Measurements from ENCODE around the gene DMAC1. TPM values are rescaled to one million over a fixed set of nuclear protein-coding genes. Genes with fewer than 3 reads are reported as not detected.

The DMAC1 gene
- total RNA-seq, 1 experiment from 2014 or later = 49.6 TPM

GRCh38 chr9:7794196-7794595, 5.4 kb downstream of the DMAC1 start:
- TF ChIP-seq CTCF (IDR thresholded peaks at IDR 0.05; ENCODE audit: unreplicated experiment) = no peak
- no peak for DNase-seq (ENCODE audit: unreplicated experiment)
- intact Hi-C loops (cut with micrococcal nuclease) = no loop called here
- Mint-ChIP-seq H3K36me3 (ENCODE audit: insufficient read depth, unreplicated experiment) (peaks cover 47% of the 10 kb centered on the region), H3K9me3 (ENCODE audit: unreplicated experiment) (no peaks in the 10 kb centered on the region), H3K27ac (ENCODE audit: low read depth, unreplicated experiment) (no peak overlapping the region), H3K4me1 (ENCODE audit: insufficient read depth, unreplicated experiment) (no peaks in the 10 kb centered on the region), H3K4me3 (ENCODE audit: unreplicated experiment) (no peak overlapping the region), H3K27me3 (ENCODE audit: insufficient read depth, unreplicated experiment) (no peaks in the 10 kb centered on the region)
- no TSS peak for BruUV-seq (replicated peaks)
- ChIA-PET CTCF (no interaction called here), POLR2A (no interaction called here)

DNA sequence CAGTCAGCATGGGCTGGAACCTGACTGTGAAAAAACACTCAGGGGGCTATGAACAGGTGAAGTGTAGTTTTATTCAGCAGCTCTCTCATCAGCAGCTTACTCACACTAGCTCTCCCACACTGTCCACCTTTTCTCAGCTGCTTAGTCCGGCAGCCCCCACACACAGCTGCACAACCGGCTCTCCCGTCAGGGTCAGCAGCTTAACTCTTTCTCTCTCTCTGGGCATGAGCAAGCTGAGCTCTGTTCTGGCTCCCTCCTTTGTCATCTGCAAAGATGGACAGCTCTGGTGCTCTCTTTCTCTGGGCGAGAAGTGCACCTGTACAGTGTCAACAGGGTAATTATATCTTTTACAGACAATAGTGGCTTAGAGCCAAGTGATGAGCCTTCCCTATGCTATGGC, 8.2 kb downstream of the DMAC1 start:
- H3K9me3 Mint-ChIP-seq (ENCODE audit: unreplicated experiment) = no peaks in the 10 kb centered on the region
- intact Hi-C loops (cut with micrococcal nuclease) = no loop called here

GRCh38 chr9:7790819-7791182, 8.8 kb downstream of the DMAC1 start:
- no peak for TF ChIP-seq CTCF (IDR thresholded peaks at IDR 0.05; ENCODE audit: unreplicated experiment)
- Mint-ChIP-seq H3K27me3 (ENCODE audit: insufficient read depth, unreplicated experiment) (no peaks in the 10 kb centered on the region), H3K36me3 (ENCODE audit: insufficient read depth, unreplicated experiment) (peaks cover 26% of the 10 kb centered on the region), H3K27ac (ENCODE audit: low read depth, unreplicated experiment) (no peak overlapping the region), H3K4me1 (ENCODE audit: insufficient read depth, unreplicated experiment) (no peaks in the 10 kb centered on the region), H3K4me3 (ENCODE audit: unreplicated experiment) (no peak overlapping the region), H3K9me3 (ENCODE audit: unreplicated experiment) (no peaks in the 10 kb centered on the region)
- BruUV-seq (replicated peaks) = no TSS peak
- CTCF ChIA-PET = no interaction called here
- intact Hi-C loops (cut with micrococcal nuclease) = no loop called here
- DNase-seq (ENCODE audit: unreplicated experiment) = no peak
- POLR2A ChIA-PET = interaction anchor here (0.6 kb wide), 1 partner anchor 480 kb away, joined by 3 read pairs; no protein-coding TSS in a partner anchor

More for the DNA sequence above, 8.2 kb downstream of the DMAC1 start:
- Mint-ChIP-seq H3K4me3 (ENCODE audit: unreplicated experiment) (no peak overlapping the region), H3K27me3 (ENCODE audit: insufficient read depth, unreplicated experiment) (no peaks in the 10 kb centered on the region), H3K36me3 (ENCODE audit: insufficient read depth, unreplicated experiment) (peaks cover 32% of the 10 kb centered on the region), H3K4me1 (ENCODE audit: insufficient read depth, unreplicated experiment) (no peaks in the 10 kb centered on the region), H3K27ac (ENCODE audit: low read depth, unreplicated experiment) (no peak overlapping the region)
- TF ChIP-seq CTCF (IDR thresholded peaks at IDR 0.05; ENCODE audit: unreplicated experiment) = no peak
- DNase-seq (ENCODE audit: unreplicated experiment) = no peak
- no TSS peak for BruUV-seq (replicated peaks)
- POLR2A ChIA-PET = interaction anchor here (0.6 kb wide), 1 partner anchor 481 kb away, joined by 3 read pairs; no protein-coding TSS in a partner anchor
- CTCF ChIA-PET = no interaction called here

GRCh38 chr9:7790022-7790818, 9.4 kb downstream of the DMAC1 start:
- H3K36me3 Mint-ChIP-seq (ENCODE audit: insufficient read depth, unreplicated experiment) = peaks cover 21% of the 10 kb centered on the region
- POLR2A ChIA-PET = no interaction called here
- no peak overlapping the region for H3K27ac Mint-ChIP-seq (ENCODE audit: low read depth, unreplicated experiment)
- DNase-seq (ENCODE audit: unreplicated experiment) = no peak
- no peak overlapping the region for H3K4me3 Mint-ChIP-seq (ENCODE audit: unreplicated experiment)
- intact Hi-C loops (cut with micrococcal nuclease) = no loop called here
- H3K9me3 Mint-ChIP-seq (ENCODE audit: unreplicated experiment) = no peaks in the 10 kb centered on the region
- no peak for TF ChIP-seq CTCF (IDR thresholded peaks at IDR 0.05; ENCODE audit: unreplicated experiment)
- no peaks in the 10 kb centered on the region for H3K4me1 Mint-ChIP-seq (ENCODE audit: insufficient read depth, unreplicated experiment)
- no peaks in the 10 kb centered on the region for H3K27me3 Mint-ChIP-seq (ENCODE audit: insufficient read depth, unreplicated experiment)
- CTCF ChIA-PET = no interaction called here
- no TSS peak for BruUV-seq (replicated peaks)
